Pancreas (tissue), 10 donors: ENCODE data around the gene IL12RB1. TPM values are rescaled to one million over a fixed set of nuclear protein-coding genes. Genes with fewer than 3 reads are reported as not detected.
A peak's percentile ranks its signal among the peaks of the same experiment; 100 is the strongest.

Experiments used
- ATAC-seq, 4 donors: fragments of 200-7000 bp; cut with Tn5 transposase; one replicate each; pipeline versions ENCODE4 v1.8.0 to v1.9.1; 2020; ENCODE audit warnings: mild to moderate bottlenecking in 4 of 4, moderate library complexity in 4 of 4
- DNase-seq, 6 donors: peaks; one replicate each; pipeline ENCODE4 v3.0.0-alpha.2; 2020
- FAIRE-seq: peaks from 2 replicates; lab custom pipeline; 2012; peaks lifted over from hg19 to GRCh38; lab: Jason Lieb, UNC
- H3K27ac ChIP-seq, 4 donors: fragments of 200-600 bp; sonication (generic); 1 replicate in 3 of 4; 2 replicates in 1 of 4; pipeline versions ENCODE4 v1.5.0 to v1.8.0; 2020
- H3K27me3 ChIP-seq, 4 donors: fragments of 200-600 bp; one replicate each; pipeline ENCODE4 v1.8.0; 2021
- H3K36me3 ChIP-seq, 3 donors: fragments of 200-600 bp; sonication (generic) in 1 of 3; one replicate each; pipeline versions ENCODE4 v1.5.0 to v1.8.0; 2020 to 2021
- H3K4me1 ChIP-seq, 3 donors: fragments of 200-600 bp; one replicate each; pipeline ENCODE4 v1.8.0; 2021
- H3K4me3 ChIP-seq, 4 donors: fragments of 200-600 bp; sonication (generic) in 2 of 4; one replicate each; pipeline versions ENCODE4 v1.5.0 to v1.8.0; 2020 to 2021
- H3K9me3 ChIP-seq, 4 donors: fragments of 200-600 bp; one replicate each; pipeline ENCODE4 v1.8.0; 2021
- CTCF ChIP-seq, 4 donors: fragments of 200-600 bp; sonication (generic) in 3 of 4; IDR thresholded peaks; one replicate each; pipeline versions ENCODE4 v1.5.0 to v1.8.0; 2021; ENCODE audit warnings: antibody characterized with exemption in 4 of 4
- WGBS, 2 donors: extraction: QIAGEN DNeasy Blood & Tissue Kit; methylation state at CpG; one replicate each; pipeline ENCODE4 v1.1.7; 2013; 5-methylcytosine and 5-hydroxymethylcytosine counted together
- intact Hi-C, 3 donors: fragments of 100-400 bp; cut with DNase I; formaldehyde crosslinking; loops; one replicate each; pipeline versions ENCODE4 v1.11.1 to v1.14.2; 2022
- polyA plus RNA-seq, 2 donors: library from polyadenylated mRNA; stranded (reverse); fragments of 200-250 nt; gene quantifications; one replicate each; pipeline ENCODE4 v1.2.3, GENCODE V29; 2013
- total RNA-seq, 6 donors: library from RNA; stranded (reverse); fragmentation: NEBNext Ultra II Directional in 4 of 6; extraction: Animal tissue kit (Norgen Biotek cat#: 25700) in 4 of 6; gene quantifications; one replicate each; pipeline versions ENCODE4 v1.2.1 to v1.2.4, GENCODE V29; 2021 to 2023
- donor health status: healthy with polysubstance abuse.
- donor health status: DM: no; HTN: no; CAD: no; lungs with moderate emphysema.
- donor health status: DM: no; HTN: no; CAD: no.
- donor health status: control.
- donor health status: control.
- donor health status: Bipolar disorder and iron deficiency.
- donor health status: DM: yes; HTN: yes; CAD: no.
- donor health status: DM: no; HTN: no; CAD: no.
- donor health status: DM: no; HTN: no; CAD: no.
- donor health status: DM: yes; HTN: yes; CAD: no.

The IL12RB1 gene
- total and polyA plus RNA-seq, 8 donors = 0.15 to 1.1 (median 0.40) TPM

- H3K4me1 ChIP-seq = peaks cover 0 to 11% (median 5%) of the 10 kb centered on the region in 3 donors
- no peak overlapping the region for H3K4me3 ChIP-seq
- ATAC-seq = no peak
- DNase-seq = no peak
- intact Hi-C loops = no loop called here
- 86 to 91% methylated on average over 5 of the region's 5 CpGs for WGBS, 2 donors
- no peaks in the 10 kb centered on the region for H3K27me3 ChIP-seq
- H3K36me3 ChIP-seq = no peaks in the 10 kb centered on the region
- TF ChIP-seq CTCF (IDR thresholded peaks at IDR 0.05) = no peak
- FAIRE-seq = no peak
- no peak overlapping the region for H3K27ac ChIP-seq
- no peaks in the 10 kb centered on the region for H3K9me3 ChIP-seq
These were observed 30.8 kb downstream of the IL12RB1 start for GRCh38 chr19:18055967-18056366.

GRCh38 chr19:18053576-18054219, 33.0 kb downstream of the IL12RB1 start:
- DNase-seq (no peak), ATAC-seq (no peak), FAIRE-seq (no peak)
- TF ChIP-seq CTCF (IDR thresholded peaks at IDR 0.05) = no peak
- Histone ChIP-seq H3K27ac (peak overlapping the region in 1 of 4 donors; percentile 15), H3K4me1 (peaks cover 0 to 19% (median 5%) of the 10 kb centered on the region in 3 donors), H3K9me3 (no peaks in the 10 kb centered on the region), H3K36me3 (no peaks in the 10 kb centered on the region), H3K27me3 (no peaks in the 10 kb centered on the region), H3K4me3 (no peak overlapping the region)
- intact Hi-C loops = no loop called here
- WGBS, 2 donors = 63 to 65% methylated on average over 9 of the region's 9 CpGs

GRCh38 chr19:18051887-18052286, 34.8 kb downstream of the IL12RB1 start:
- FAIRE-seq = no peak
- peak in 5 of 6 donors; percentile 25 to 63 (median 39) for DNase-seq
- TF ChIP-seq CTCF (IDR thresholded peaks at IDR 0.05) = no peak
- Histone ChIP-seq H3K4me1 (peaks cover 0 to 14% (median 5%) of the 10 kb centered on the region in 3 donors), H3K36me3 (no peaks in the 10 kb centered on the region), H3K27ac (peak overlapping the region; percentile 9 to 72 (median 56)), H3K9me3 (no peaks in the 10 kb centered on the region), H3K4me3 (peak overlapping the region in 1 of 4 donors; percentile 17), H3K27me3 (no peaks in the 10 kb centered on the region)
- peak; percentile 53 to 73 (median 61) for ATAC-seq
- 4 to 11% methylated on average over 24 to 31 of the region's 31 CpGs for WGBS, 2 donors
- intact Hi-C loops = no loop called here

GRCh38 chr19:18049385-18049784, 37.3 kb downstream of the IL12RB1 start:
- TF ChIP-seq CTCF (IDR thresholded peaks at IDR 0.05) = no peak
- ATAC-seq (peak; percentile 63 to 73 (median 68)), DNase-seq (peak; percentile 77 to 88 (median 83)), FAIRE-seq (no peak)
- no peak overlapping the region for H3K4me3 ChIP-seq
- intact Hi-C loops = no loop called here
- peak overlapping the region; percentile 26 to 89 (median 65) for H3K27ac ChIP-seq
- peaks cover 3 to 24% (median 5%) of the 10 kb centered on the region in 3 donors for H3K4me1 ChIP-seq
- no peaks in the 10 kb centered on the region for H3K9me3 ChIP-seq
- 33 to 41% methylated on average over 10 of the region's 10 CpGs for WGBS, 2 donors
- H3K36me3 ChIP-seq = no peaks in the 10 kb centered on the region
- H3K27me3 ChIP-seq = no peaks in the 10 kb centered on the region
